T-helper 2 cell (primary cell): ENCODE results near the gene CPXM2.

Experiments
- DNase-seq, 5 experiments: peaks; one replicate each; pipeline versions ENCODE4 v3.0.0 to v3.0.0-alpha.2; 2012 to 2022

Gene CPXM2

GRCh38 chr10:123729523-123729922 lies 162.1 kb downstream of the CPXM2 start:
- DNase-seq = no peak

GRCh38 chr10:123726836-123727235 lies 164.8 kb downstream of the CPXM2 start:
- DNase-seq = no peak

GRCh38 chr10:123726381-123726780 lies 165.2 kb downstream of the CPXM2 start:
- no peak for DNase-seq

GRCh38 chr10:123724747-123725146 lies 166.9 kb downstream of the CPXM2 start:
- DNase-seq = no peak

GRCh38 chr10:123722351-123722750 lies 169.3 kb downstream of the CPXM2 start:
- no peak for DNase-seq

- no peak for DNase-seq
Measured at GRCh38 chr10:123721441-123722049, 170.1 kb downstream of the CPXM2 start.

- no peak for DNase-seq
Measured at GRCh38 chr10:123720536-123720935, 171.1 kb downstream of the CPXM2 start.

GRCh38 chr10:123718544-123719060 lies 173.0 kb downstream of the CPXM2 start:
- DNase-seq = no peak

- no peak for DNase-seq
Measured at GRCh38 chr10:123717336-123717735, 174.3 kb downstream of the CPXM2 start.

- DNase-seq = no peak
Measured at GRCh38 chr10:123715546-123715945, 176.1 kb downstream of the CPXM2 start.

- no peak for DNase-seq
Measured at GRCh38 chr10:123706236-123706635, 185.4 kb downstream of the CPXM2 start.

- no peak for DNase-seq
Measured at GRCh38 chr10:123704812-123705211, 186.8 kb downstream of the CPXM2 start.

GRCh38 chr10:123704076-123704475 lies 187.5 kb downstream of the CPXM2 start:
- DNase-seq = no peak

GRCh38 chr10:123703195-123703790 lies 188.3 kb downstream of the CPXM2 start:
- no peak for DNase-seq
